ENCODE data around the gene CYP46A1. TPM values are rescaled to one million over a fixed set of nuclear protein-coding genes. Genes with fewer than 3 reads are reported as not detected.

CYP46A1 gene
- total and polyA plus RNA-seq, 8 donors = 1.0 to 5.2 (median 1.8) TPM

DNA sequence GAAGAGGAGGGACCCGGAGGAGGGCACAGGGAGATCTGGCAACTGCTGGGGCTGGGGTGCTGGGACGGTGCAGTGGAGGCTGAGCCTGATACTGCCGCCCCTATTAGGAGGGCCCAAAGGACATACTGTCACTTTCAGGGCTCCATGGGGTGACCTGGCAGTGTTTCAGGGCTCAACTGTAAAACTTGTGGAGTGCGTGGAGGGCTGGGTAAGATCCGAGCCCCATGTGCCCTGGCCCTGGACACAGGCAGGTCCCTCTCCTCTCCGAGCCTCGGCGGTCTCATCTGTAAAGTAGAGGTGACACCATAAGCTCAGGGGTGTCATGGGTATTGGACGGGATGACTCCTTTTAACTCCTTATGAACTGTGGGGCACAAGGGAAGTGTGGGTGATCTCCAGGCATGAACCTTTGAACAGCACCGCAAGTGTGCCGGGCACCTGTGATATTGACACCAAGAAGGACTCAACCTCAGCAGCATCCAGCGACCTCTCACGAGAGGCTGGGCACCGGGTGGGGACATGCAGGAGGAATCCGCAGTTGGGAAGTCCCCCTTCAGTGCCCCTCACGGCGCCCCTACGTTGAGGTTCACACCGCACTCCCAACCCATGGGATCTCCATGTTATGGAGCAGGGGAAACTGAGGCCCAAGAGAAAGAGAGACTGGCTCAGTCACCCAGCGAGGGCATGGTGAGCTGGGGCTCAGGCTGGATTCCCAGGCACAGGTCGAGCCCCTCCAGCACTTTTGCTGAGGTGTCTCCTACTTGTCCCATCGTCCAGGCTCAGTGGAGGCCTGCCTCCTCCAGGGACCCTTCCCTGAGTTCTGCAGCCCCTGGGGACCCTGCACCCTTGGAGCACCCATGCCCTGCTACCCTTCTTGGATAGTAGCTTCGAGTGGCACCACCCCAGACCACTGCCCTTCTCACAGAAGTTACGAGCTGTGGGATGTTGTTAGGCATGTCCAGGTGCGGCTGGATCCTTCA lies 58.7 kb downstream of the CYP46A1 start:
- ATAC-seq = no peak
- WGBS, 2 donors = 80 to 90% methylated on average over 25 of the region's 25 CpGs
- intact Hi-C loops (cut with DNase I) = no loop called here
- Histone ChIP-seq H3K4me1 (peaks cover 0 to 7% (median 0%) of the 10 kb centered on the region in 3 donors), H3K27me3 (no peaks in the 10 kb centered on the region), H3K27ac (no peak overlapping the region), H3K9me3 (no peaks in the 10 kb centered on the region), H3K4me3 (no peak overlapping the region), H3K36me3 (no peaks in the 10 kb centered on the region)
- DNase-seq = no peak
- FAIRE-seq = no peak
- TF ChIP-seq, protein P1, sequence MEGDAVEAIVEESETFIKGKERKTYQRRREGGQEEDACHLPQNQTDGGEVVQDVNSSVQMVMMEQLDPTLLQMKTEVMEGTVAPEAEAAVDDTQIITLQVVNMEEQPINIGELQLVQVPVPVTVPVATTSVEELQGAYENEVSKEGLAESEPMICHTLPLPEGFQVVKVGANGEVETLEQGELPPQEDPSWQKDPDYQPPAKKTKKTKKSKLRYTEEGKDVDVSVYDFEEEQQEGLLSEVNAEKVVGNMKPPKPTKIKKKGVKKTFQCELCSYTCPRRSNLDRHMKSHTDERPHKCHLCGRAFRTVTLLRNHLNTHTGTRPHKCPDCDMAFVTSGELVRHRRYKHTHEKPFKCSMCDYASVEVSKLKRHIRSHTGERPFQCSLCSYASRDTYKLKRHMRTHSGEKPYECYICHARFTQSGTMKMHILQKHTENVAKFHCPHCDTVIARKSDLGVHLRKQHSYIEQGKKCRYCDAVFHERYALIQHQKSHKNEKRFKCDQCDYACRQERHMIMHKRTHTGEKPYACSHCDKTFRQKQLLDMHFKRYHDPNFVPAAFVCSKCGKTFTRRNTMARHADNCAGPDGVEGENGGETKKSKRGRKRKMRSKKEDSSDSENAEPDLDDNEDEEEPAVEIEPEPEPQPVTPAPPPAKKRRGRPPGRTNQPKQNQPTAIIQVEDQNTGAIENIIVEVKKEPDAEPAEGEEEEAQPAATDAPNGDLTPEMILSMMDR (IDR thresholded peaks at IDR 0.05) = no peak

DNA sequence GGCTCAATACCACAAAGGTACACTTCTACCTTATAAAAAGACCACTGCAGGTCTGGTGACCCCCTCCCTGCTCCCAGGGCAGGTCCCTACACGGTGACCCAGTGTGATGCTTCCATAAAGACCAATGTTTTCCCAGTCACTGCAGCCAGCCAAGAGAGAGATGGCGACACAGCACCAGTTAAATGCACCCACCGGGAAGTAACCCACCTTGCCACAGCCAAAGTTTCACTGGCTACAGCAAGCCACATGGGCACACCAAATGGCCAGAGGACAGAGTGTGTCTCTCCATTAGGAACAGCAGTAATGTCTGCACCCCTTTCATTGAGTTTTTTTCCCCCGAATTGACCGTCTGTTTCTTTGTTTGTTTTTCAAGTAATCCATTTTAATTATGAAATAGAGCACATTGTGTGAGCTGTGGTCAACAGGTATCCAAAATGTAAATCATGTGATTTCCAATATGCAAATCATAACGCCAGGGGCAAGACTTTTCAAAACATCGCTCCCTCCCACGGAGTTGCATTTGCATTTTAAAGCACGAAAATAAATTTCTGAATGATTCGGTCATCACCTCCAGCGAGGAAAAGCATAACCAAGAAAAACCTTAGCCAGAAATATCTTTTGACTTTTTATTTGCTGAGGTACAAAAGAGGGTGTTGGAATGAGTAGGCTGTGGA lies 60.2 kb downstream of the CYP46A1 start:
- TF ChIP-seq, protein P1 (IDR thresholded peaks at IDR 0.05) = no peak
- no peaks in the 10 kb centered on the region for H3K27me3 ChIP-seq
- ATAC-seq (no peak), FAIRE-seq (no peak), DNase-seq (no peak)
- H3K4me3 ChIP-seq = no peak overlapping the region
- intact Hi-C loops (cut with DNase I) = no loop called here
- 49 to 66% methylated on average over 11 of the region's 11 CpGs for WGBS, 2 donors
- peaks cover 0 to 7% (median 0%) of the 10 kb centered on the region in 3 donors for H3K4me1 ChIP-seq
- no peak overlapping the region for H3K27ac ChIP-seq
- no peaks in the 10 kb centered on the region for H3K36me3 ChIP-seq
- H3K9me3 ChIP-seq = no peaks in the 10 kb centered on the region

DNA sequence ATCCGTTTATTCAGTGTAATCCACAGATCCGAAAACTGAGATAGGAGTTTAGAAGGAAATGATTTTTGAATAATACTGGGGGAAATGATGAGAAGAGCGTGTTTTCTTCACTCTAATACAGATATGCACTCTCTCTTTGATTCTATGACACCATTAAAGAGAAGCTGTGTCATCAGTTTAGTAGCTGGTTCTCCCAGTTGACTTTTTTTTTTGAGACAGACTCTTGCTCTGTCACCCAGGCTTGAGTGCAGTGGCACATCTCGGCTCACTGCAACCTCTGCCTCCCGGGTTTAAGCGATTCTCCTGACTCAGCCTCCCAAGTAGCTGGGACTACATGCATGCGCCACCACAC lies 60.8 kb downstream of the CYP46A1 start:
- no peak overlapping the region for H3K4me3 ChIP-seq
- H3K36me3 ChIP-seq = no peaks in the 10 kb centered on the region
- DNase-seq = no peak
- H3K4me1 ChIP-seq = peaks cover 0 to 7% (median 0%) of the 10 kb centered on the region in 3 donors
- no peaks in the 10 kb centered on the region for H3K9me3 ChIP-seq
- H3K27me3 ChIP-seq = no peaks in the 10 kb centered on the region
- no peak for ATAC-seq
- peak overlapping the region in 1 of 4 donors; percentile 14 for H3K27ac ChIP-seq
- no peak for FAIRE-seq
- TF ChIP-seq, protein P1 (IDR thresholded peaks at IDR 0.05) = no peak
- intact Hi-C loops (cut with DNase I) = no loop called here
- 67 to 83% methylated on average over 7 of the region's 7 CpGs for WGBS, 2 donors

DNA sequence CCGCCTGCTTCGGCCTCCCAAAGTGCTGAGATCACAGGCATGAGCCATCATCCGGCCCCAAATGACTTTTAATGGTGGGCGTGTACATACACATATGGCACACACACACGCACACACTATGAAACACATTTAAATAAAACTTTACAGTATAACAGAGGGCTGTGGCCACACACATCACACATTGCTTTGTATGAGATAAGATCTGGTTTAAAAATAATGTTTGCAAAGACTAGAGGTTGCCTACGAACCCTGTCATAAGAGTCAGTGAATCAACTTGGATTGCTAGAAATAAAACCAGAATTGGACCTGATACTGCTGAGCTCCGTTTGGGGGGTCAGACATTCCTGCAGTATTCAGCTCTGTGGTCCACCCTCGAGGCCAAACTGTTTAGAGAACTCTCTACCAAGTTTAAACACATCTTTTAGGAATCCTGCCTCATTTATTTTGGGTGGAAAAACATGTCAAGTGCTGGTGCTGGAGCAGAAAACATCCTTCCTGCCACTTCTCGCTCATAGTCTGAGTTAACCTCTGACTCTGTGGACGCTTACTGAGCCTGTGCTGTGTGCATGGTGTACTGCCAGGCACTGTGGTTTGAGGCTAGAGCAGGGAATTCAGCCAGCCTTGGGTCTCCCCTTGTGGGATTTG lies 61.3 kb downstream of the CYP46A1 start:
- Histone ChIP-seq H3K36me3 (no peaks in the 10 kb centered on the region), H3K4me1 (peaks cover 0 to 7% (median 0%) of the 10 kb centered on the region in 3 donors), H3K9me3 (no peaks in the 10 kb centered on the region), H3K27me3 (no peaks in the 10 kb centered on the region), H3K4me3 (no peak overlapping the region), H3K27ac (peak overlapping the region in 1 of 4 donors; percentile 14)
- intact Hi-C loops (cut with DNase I) = no loop called here
- 70 to 77% methylated on average over 10 of the region's 10 CpGs for WGBS, 2 donors
- TF ChIP-seq, protein P1 (IDR thresholded peaks at IDR 0.05) = no peak
- no peak for DNase-seq
- peak in 1 of 4 donors; percentile 9 for ATAC-seq
- FAIRE-seq = no peak
